Measurements from ENCODE around the gene PXYLP1. TPM values are rescaled to one million over a fixed set of nuclear protein-coding genes. Genes with fewer than 3 reads are reported as not detected.

The PXYLP1 gene
- total RNA-seq, 1 donor from 2014 or later, result 36.3 TPM

GRCh38 chr3:141227216-141227615 lies 4.4 kb upstream of the PXYLP1 start:
- Histone ChIP-seq H3K4me3 (no peak overlapping the region), H3K9me3 (ENCODE audit: low read depth) (peaks cover 7% of the 10 kb centered on the region), H3K4me1 (peaks cover 7% of the 10 kb centered on the region), H3K79me2 (ENCODE audit: low read depth) (no peaks in the 10 kb centered on the region), H3K36me3 (no peaks in the 10 kb centered on the region), H3K27me3 (peaks cover 18% of the 10 kb centered on the region), H4K20me1 (ENCODE audit: low read depth) (no peaks in the 10 kb centered on the region), H3K9ac (no peak overlapping the region), H2AFZ (replicated peaks) (no peak overlapping the region), H3K27ac (no peak overlapping the region), H3F3A (ENCODE audit: low read depth) (no peaks in the 10 kb centered on the region), H3K4me2 (no peak overlapping the region)
- Mint-ChIP-seq H3K36me3 (no peaks in the 10 kb centered on the region), H3K9me3 (peaks cover 11% of the 10 kb centered on the region), H3K4me3 (no peak overlapping the region), H3K27me3 (ENCODE audit: insufficient read depth, low read depth) (peaks cover 4% of the 10 kb centered on the region), H3K27ac (no peak overlapping the region), H3K4me1 (peaks cover 18% of the 10 kb centered on the region)
- no peak for TF ChIP-seq EZH2 (IDR thresholded peaks at IDR 0.05)
- no peak for TF ChIP-seq EZH2phosphoT487 (IDR thresholded peaks at IDR 0.05)
- no peak for DNase-seq (ENCODE audit: low spot score)

- Histone ChIP-seq H3K4me1 (peaks cover 12% of the 10 kb centered on the region), H3F3A (ENCODE audit: low read depth) (peaks cover 5% of the 10 kb centered on the region), H4K20me1 (ENCODE audit: low read depth) (no peaks in the 10 kb centered on the region), H2AFZ (replicated peaks) (no peak overlapping the region), H3K4me3 (no peak overlapping the region), H3K27ac (no peak overlapping the region), H3K9me3 (ENCODE audit: low read depth) (peaks cover 7% of the 10 kb centered on the region), H3K36me3 (no peaks in the 10 kb centered on the region), H3K27me3 (peaks cover 22% of the 10 kb centered on the region), H3K4me2 (peak overlapping the region; percentile 16), H3K79me2 (ENCODE audit: low read depth) (peaks cover 4% of the 10 kb centered on the region), H3K9ac (no peak overlapping the region)
- peaks cover 11% of the 10 kb centered on the region for H3K9me3 Mint-ChIP-seq
- peaks cover 22% of the 10 kb centered on the region for H3K4me1 Mint-ChIP-seq
- no peaks in the 10 kb centered on the region for H3K36me3 Mint-ChIP-seq
- DNase-seq (ENCODE audit: low spot score), result no peak
- H3K4me3 Mint-ChIP-seq, result no peak overlapping the region
- peaks cover 8% of the 10 kb centered on the region for H3K27me3 Mint-ChIP-seq (ENCODE audit: insufficient read depth, low read depth)
- TF ChIP-seq EZH2 (IDR thresholded peaks at IDR 0.05) (no peak), CTCF (IDR thresholded peaks at IDR 0.05) (no peak), EZH2phosphoT487 (IDR thresholded peaks at IDR 0.05) (no peak)
- no peak overlapping the region for H3K27ac Mint-ChIP-seq
Observed at GRCh38 chr3:141227752-141228151, 3.9 kb upstream of the PXYLP1 start.

- Histone ChIP-seq H3K27ac (no peak overlapping the region), H3K4me2 (no peak overlapping the region), H2AFZ (replicated peaks) (no peak overlapping the region), H3K9me3 (ENCODE audit: low read depth) (peaks cover 3% of the 10 kb centered on the region), H3K9ac (no peak overlapping the region), H3K4me3 (no peak overlapping the region), H4K20me1 (ENCODE audit: low read depth) (no peaks in the 10 kb centered on the region), H3K36me3 (no peaks in the 10 kb centered on the region), H3K79me2 (ENCODE audit: low read depth) (peaks cover 6% of the 10 kb centered on the region), H3K27me3 (peaks cover 28% of the 10 kb centered on the region), H3F3A (ENCODE audit: low read depth) (peaks cover 8% of the 10 kb centered on the region), H3K4me1 (peaks cover 12% of the 10 kb centered on the region)
- Mint-ChIP-seq H3K27me3 (ENCODE audit: insufficient read depth, low read depth) (peaks cover 8% of the 10 kb centered on the region), H3K9me3 (peaks cover 6% of the 10 kb centered on the region), H3K4me3 (no peak overlapping the region), H3K27ac (no peak overlapping the region), H3K36me3 (no peaks in the 10 kb centered on the region), H3K4me1 (peaks cover 25% of the 10 kb centered on the region)
- TF ChIP-seq EZH2 (IDR thresholded peaks at IDR 0.05), result no peak
- no peak for TF ChIP-seq EZH2phosphoT487 (IDR thresholded peaks at IDR 0.05)
- DNase-seq (ENCODE audit: low spot score), result no peak
Observed at GRCh38 chr3:141228395-141228794, 3.2 kb upstream of the PXYLP1 start.

- no peak overlapping the region for H3K4me2 ChIP-seq
- H3K4me3 Mint-ChIP-seq, result no peak overlapping the region
Observed at GRCh38 chr3:141229132-141229531, 2.5 kb upstream of the PXYLP1 start.

More at GRCh38 chr3:141229132-141229531, 2.5 kb upstream of the PXYLP1 start:
- H3K27ac ChIP-seq, result no peak overlapping the region
- H2AFZ ChIP-seq (replicated peaks), result no peak overlapping the region
- Mint-ChIP-seq H3K9me3 (peaks cover 2% of the 10 kb centered on the region), H3K4me1 (peaks cover 25% of the 10 kb centered on the region), H3K36me3 (no peaks in the 10 kb centered on the region), H3K27ac (no peak overlapping the region), H3K27me3 (ENCODE audit: insufficient read depth, low read depth) (peaks cover 8% of the 10 kb centered on the region)
- peaks cover 8% of the 10 kb centered on the region for H3K79me2 ChIP-seq (ENCODE audit: low read depth)
- H3K4me1 ChIP-seq, result peaks cover 12% of the 10 kb centered on the region
- no peaks in the 10 kb centered on the region for H3K36me3 ChIP-seq
- H3F3A ChIP-seq (ENCODE audit: low read depth), result peaks cover 8% of the 10 kb centered on the region
- H4K20me1 ChIP-seq (ENCODE audit: low read depth), result no peaks in the 10 kb centered on the region
- DNase-seq (ENCODE audit: low spot score), result no peak
- H3K27me3 ChIP-seq, result peaks cover 29% of the 10 kb centered on the region
- H3K9me3 ChIP-seq (ENCODE audit: low read depth), result no peaks in the 10 kb centered on the region
- TF ChIP-seq CTCF (IDR thresholded peaks at IDR 0.05), result no peak
- no peak for TF ChIP-seq EZH2 (IDR thresholded peaks at IDR 0.05)
- no peak for TF ChIP-seq EZH2phosphoT487 (IDR thresholded peaks at IDR 0.05)
- H3K4me3 ChIP-seq, result no peak overlapping the region
- H3K9ac ChIP-seq, result no peak overlapping the region
